NCI-H345 (cell line): ENCODE data around the gene HLA-DRB5.
"Not testable (repeated sequence)": the region's sequence is repeated elsewhere in the genome, so short reads cannot be mapped to it uniquely, and the experiment has no call there.

Source experiments
- DNase-seq: peaks from one replicate; lab custom pipeline; 2025; lab: John Stamatoyannopoulos, UW

Gene HLA-DRB5

DNA sequence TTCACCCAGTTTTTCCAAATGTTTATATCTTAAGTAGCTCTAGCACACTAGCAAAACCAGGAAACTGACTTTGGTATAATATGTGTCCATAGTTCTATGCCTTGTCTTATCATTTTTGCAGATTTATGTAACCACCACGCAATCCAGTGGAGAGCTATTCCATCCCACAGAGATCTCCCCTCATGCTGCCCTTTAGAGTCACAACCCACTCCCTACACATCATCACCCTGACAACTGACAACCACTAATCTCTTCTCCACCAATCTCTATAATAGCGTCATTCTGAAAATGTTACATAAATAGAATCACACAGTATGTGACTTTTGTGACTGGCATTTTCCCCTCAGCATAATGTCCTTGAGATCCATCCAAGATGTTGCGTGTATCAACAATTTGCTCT is 29.1 kb downstream of the HLA-DRB5 start:
- no peak for DNase-seq

GRCh38 chr6:32492351-32492750 is 37.7 kb downstream of the HLA-DRB5 start:
- DNase-seq, result no peak

DNA sequence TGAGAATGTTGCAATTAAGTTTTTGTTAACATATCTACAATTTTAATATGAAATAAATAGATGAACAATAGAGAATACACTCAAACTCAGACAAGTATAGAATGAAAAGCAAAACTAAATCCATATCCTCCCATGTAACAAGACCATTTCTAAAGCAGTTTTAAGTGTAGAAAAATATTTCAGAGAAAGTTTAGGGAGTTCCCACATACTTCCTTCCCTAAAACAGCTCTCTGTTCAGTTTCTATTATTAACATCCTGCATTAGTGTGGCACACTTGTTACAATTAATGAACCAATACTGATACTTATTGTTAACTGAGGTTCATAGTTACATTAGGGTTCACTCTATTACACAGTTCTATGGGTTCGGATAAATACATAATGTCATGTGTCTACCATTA is 38.4 kb downstream of the HLA-DRB5 start:
- no peak for DNase-seq

DNA sequence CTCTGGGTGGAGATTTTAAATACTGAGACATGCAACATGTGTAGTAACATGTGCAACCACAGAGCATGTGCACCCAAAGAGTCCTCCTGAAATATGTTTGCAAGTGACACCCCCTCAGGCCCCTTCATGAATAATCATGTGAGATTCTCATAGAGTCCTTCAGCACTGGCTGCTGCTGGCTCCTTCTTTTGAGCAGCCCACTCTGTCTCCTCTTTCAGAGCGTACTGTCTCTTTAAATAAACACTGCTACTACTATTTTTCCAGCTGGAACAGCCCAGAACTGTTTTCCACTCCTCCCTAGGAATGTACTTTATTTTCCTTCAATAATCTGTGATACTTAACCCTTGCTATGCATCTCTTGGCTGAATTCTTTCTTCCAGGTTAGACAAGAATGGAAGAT is 42.0 kb downstream of the HLA-DRB5 start:
- no peak for DNase-seq

- DNase-seq, result no peak
Observed at GRCh38 chr6:32484614-32484998, 45.5 kb downstream of the HLA-DRB5 start.

DNA sequence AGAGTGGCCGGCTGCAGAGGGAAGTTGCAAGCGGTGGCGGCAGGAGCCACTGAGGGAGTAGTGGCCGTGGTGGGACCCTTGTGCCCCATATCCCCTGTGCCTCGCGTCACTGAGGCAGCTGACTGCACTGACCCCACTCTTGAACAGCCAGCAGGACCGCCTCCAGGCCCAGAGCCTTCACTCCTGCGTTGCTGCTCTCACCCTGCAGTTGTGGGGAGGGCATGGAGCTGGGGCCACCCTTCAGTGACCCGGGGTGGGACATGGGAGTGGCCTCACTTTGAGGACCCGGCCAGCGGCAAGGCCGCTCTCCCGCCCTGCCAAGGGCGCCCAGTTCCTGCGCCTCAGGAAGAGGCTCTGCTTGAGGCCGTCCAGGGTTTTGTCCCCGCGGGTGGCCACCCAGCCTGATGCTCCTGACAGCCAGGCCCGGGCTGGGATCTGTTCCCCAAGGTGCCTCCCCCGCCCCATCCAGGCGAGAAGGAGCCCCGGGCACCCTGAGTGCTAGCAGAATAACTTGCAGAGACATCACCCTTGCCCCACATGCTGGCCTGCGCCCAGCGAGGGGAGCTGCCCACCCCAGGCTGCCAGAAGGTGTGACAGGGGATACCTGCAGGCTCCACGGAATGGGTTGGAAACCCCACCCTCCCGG is 46.0 kb downstream of the HLA-DRB5 start:
- DNase-seq, result no peak

- DNase-seq, result no peak
Observed at GRCh38 chr6:32475392-32476206, 54.5 kb downstream of the HLA-DRB5 start.

DNA sequence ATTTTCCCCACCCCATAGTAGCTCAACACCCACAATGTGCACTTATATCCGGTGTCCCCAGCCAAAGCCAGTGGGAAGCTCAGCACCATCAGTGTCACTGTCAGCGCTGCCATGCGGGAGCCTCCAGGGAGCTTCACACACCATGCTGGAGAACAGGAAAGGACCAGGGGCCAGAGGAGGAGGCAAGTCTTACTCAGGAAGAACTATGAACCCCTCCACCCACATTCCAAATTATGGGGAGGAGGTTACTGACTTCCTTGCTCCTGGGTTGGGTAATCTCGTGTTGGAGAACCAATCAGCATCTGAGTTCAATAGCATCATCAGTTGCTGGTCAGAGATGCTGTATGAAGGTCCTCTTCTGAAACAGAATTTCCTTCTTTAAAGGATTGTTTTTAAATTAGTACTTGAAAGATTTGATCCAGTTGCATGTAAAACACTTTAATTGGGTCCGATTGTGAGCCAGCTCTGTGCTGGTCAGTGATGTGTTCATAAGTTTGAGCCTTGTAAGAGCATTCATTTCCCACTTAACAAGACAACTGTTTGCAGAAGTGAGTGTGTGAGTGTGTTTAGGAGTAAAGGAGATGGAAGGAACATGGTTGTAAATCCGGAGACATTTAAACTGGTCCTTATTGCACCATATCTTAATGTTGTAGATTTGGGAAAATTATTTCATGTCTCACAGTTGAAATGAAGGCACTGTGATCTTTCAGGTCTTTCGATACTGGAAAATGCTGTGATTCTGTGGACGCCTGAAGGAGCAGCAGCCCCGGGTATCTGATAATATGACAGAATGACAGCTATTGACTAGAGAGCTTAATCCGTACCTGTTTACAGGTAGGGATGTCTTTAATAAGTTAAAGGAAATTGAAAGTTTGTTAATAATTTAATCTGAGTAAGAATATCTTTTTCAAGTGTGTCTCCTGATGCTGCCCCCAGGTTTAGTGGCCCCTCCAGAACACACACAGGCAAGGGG is 56.4 kb downstream of the HLA-DRB5 start:
- not testable (repeated sequence) for DNase-seq

DNA sequence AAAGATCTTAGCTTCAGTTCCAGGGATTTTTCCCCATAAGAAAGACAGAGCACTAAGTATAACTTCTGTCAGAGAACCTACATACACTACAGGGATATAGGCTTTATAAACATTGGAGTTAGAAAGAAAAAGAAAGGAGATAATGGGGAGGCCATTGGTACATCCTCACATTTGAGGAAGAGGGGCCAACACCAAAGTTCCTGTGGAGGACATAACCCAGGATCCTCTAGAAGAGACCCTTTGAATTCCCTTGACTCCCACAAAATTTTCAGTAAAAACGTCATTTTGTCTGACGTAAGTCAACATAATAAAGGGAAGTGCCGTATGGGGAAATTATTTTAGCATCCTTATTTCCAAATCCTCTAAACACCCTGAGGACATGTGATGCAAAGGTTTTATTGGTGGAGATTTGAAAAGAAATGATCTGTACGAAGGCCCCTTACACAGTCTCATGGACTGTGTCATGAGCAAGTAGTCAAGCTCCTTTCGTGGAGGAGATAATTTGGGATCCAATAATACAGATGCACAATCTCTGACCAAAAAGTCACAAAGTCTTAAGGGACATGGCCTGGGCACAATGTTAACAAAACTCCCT is 57.2 kb downstream of the HLA-DRB5 start:
- DNase-seq, result no peak

GRCh38 chr6:32467743-32468503 is 62.2 kb downstream of the HLA-DRB5 start:
- not testable (repeated sequence) for DNase-seq
